HPDE6-E6E7 (cell line): ENCODE data around the gene MGAT3.

Source experiments
- DNase-seq: peaks from one replicate; pipeline ENCODE4 v3.0.0; 2011; ENCODE audit warnings: missing footprints; ENCODE audit errors: extremely low spot score

Gene MGAT3

DNA sequence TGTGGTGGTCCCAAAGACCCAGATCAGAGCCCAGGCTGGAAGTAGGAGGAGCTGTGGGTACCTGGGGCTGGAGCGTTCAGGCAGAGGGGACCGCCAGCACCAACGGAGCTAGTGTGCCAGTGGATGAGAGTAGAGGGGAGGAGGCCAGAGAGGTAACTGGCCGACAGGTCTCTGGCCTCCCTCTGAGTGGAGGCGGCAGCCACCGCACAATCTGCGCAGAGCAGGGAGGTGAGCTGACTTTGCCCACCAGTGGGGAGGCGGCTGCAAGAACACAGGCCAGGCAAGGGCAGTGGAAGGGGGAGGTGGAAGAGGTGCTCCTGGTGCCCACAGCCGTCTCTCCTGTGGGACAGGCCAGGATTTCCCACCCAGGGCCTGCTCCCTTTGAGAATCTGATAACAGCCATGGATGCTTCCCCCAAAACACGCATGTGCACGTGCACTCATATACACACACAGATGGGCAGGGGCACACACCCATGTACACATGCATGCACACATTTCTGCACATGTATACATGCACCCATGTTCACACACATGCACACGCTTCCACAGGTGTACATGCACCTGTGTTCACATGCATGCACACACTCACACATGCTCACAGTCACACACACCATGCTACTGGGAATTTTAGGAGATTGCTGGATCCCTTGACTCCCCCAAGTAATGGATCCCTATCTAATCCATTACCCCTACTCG lies 6.4 kb upstream of the MGAT3 start:
- DNase-seq, result no peak

DNA sequence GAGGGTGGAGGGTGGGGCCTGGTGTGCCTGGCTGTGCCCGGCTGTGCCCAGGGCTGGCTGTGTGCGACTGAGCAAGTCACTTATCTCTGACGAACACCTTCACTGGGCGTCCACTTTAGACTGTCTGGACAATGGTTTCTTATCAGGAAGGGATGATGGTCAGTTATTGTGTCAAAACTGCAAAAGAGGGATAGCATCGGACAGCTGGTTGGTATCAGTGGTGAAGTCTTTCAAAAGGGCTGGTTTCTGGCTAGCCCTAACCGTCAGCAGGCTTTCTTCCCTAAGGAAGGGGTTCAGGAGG lies 4.1 kb upstream of the MGAT3 start:
- DNase-seq, result no peak

- DNase-seq, result no peak
These were observed 2.9 kb upstream of the MGAT3 start for GRCh38 chr22:39453765-39454378.

GRCh38 chr22:39454385-39454871 lies 2.4 kb upstream of the MGAT3 start:
- no peak for DNase-seq

DNA sequence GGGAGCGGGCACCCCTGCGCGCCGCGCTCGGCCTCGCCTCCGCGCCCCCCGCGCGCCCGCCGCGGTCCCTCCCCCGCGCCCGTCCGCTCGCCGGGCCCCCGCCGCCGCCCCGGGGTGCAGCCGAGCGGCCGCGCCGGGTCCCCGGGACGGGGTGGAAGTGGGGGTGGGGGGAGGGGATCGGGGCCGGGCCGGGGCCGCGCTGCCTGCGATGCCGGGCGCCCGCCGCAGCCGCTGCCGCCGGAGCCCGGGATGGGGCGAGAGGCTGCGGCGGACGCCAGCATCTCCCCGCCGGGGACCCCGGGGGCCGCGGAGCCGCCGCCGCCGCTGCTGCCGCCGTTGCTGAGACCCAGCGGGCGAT lies 365 bp downstream of the MGAT3 start:
- no peak for DNase-seq

- DNase-seq, result no peak
These were observed 988 bp downstream of the MGAT3 start for GRCh38 chr22:39457556-39458443.

GRCh38 chr22:39458444-39459083 lies 1.8 kb downstream of the MGAT3 start:
- DNase-seq, result no peak

- no peak for DNase-seq
These were observed 2.9 kb downstream of the MGAT3 start for GRCh38 chr22:39459681-39460080.

- no peak for DNase-seq
These were observed 5.8 kb downstream of the MGAT3 start for GRCh38 chr22:39462443-39463221.

GRCh38 chr22:39463277-39463676 lies 6.5 kb downstream of the MGAT3 start:
- no peak for DNase-seq

- DNase-seq, result no peak
These were observed 7.1 kb downstream of the MGAT3 start for GRCh38 chr22:39463931-39464390.

DNA sequence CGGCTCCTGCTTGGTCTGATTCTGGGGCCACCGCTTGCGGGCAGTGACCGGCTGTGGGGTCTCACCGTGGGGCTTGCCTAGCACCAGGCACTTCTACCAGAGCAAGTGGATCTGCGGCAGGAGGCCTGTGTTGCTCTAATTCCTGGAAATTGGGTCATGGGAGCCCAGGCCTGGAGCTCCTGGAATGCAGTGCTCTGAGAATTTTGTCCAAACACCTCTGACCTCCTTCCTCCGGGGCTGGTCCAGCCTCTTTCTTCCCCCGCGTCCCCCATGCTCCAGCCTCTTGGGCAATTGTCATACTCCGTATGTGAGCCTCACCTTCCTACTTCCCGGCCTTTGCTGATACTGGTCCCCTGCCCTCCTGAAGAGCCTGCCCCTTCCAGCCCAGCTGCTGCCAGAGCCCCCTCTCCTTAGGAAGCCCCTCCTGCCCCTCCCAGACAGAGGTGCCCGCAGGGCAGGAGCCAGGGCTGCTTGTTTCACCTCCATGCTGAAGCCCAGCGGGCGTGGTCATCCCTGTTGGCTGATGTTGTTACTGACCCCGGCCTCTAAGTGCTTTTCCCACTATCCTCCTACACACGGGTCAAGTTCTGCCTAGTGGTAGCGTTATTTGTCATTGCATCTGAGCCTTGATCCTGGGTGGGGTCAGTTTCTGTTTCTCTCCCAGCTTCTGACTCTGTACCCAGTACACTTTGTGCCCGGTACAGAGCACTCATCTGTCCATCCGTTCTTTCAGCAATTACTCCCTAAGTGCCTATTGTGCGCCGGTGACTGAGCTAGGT lies 9.6 kb downstream of the MGAT3 start:
- no peak for DNase-seq

GRCh38 chr22:39467390-39467895 lies 10.6 kb downstream of the MGAT3 start:
- no peak for DNase-seq

DNA sequence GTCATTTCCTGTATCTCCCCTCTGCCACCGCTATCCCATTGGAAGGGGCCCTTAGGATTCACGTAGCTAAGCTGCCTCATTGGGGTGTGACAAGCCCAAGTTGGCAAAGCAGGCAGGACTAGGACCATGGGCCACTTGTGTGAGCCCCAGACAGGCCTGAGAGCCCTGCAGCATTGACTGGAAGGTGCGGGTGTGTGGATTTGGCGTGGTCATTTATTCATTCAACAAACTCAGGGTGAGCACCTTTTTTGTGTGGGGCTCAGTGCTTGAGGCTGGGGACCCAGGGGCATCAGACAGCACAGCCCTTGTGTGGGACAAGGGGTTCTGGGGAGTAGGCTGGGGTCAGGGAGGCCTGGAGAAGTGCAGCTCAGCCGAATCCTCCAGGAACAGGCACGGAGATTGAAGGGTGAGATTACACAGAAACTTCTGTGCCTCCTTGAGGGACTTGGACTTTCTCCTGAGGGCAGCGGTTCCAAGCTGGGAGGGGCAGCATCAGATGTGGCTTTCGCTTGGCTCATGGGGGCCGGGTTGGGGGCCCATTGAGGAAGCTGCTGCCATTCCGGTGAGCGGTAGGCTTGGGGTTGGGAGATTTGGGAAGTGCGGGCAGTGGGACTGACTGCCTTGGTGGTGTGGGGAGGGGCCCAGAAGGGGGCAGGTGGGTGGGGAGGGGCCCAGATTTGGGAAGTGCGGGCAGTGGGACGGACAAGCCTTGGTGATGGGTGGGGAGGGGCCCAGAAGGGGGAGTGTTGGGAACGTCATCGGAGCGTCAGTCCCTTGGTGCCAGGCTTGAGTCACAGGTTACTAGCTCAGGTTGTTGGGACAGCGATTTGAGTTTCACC lies 11.9 kb downstream of the MGAT3 start:
- no peak for DNase-seq

- DNase-seq, result no peak
These were observed 12.5 kb downstream of the MGAT3 start for GRCh38 chr22:39469326-39469680.

DNA sequence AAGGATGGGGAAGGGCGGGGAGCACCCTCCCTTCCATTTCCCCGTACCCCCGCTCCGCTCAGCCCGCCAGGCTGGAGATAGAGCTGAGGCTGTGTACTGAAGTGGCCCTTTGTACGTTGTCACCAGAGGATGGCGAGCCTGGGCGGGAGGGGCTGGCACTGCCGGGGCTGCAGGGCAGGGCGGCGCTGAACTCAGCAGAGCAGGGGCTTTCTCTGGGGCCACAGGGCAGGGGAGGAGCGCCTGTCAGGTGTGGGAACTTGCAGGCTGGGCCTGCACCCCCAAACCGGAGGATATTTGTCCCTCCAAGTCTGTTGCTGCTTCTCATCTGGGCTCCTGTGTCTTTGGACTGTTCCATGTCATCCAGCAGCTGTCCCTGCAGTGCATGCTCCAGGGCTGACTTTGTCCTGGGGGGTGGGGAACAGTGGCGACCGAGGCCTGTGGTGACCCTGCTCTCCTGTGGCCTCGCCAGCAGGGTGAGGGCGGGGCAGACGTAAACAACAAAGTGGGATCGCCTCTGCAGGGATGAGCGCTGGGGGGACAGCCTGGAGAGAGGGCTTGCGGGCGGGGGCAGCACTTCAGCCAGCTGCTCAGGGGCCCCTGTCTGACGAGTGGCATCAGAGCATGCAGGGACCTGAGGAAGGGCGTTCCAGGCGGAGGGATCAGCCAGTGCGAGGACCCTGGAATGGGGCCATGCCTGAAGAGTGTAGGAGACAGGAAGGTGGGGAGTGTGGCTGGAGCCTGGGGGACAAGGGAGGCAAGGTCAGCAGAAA lies 13.1 kb downstream of the MGAT3 start:
- no peak for DNase-seq

- DNase-seq, result no peak
These were observed 13.9 kb downstream of the MGAT3 start for GRCh38 chr22:39470451-39471291.
